Measurements from ENCODE around the gene ASCC1.
"Not testable (repeated sequence)": the region's sequence is repeated elsewhere in the genome, so short reads cannot be mapped to it uniquely, and the experiment has no call there.

Gene ASCC1

DNA sequence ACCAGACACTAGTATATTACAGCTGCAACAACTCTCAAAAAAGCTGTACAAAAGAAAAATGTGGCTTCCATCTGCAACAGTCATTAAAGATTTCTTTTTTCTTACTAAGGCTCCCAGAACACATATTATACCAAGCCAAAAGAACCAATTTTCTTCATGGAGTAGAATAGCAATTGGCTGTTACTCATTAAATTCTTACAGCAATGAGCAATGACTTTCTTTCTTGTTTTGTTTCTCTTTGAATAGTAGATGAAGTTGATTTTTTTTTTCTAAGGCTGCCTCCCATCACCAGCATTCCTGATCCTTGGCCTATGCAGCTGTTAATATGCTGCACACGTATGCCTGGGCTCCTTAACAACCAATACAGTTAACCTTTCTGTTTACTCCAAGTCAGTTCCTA, 91.1 kb downstream of the ASCC1 start:
- DNase-seq (ENCODE audit: low read depth), result peak; percentile 35

DNA sequence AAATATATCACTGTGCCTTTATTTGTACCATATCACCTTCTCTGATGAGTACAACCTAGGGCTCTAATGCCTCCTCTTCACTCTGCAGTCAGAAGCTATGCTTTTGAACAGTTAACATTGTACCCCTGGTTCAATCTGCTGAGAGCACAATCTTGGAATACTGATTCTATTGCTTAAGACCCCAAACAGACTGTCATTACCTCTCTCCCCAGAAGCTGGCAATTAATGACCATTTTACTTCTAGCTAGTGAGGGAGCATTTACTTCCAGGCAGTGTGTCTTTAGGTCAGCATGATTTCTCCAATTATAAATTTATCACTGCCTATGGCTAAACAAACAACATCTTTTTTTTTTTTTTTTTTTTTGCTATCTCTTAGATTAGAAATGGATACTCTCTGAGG, 91.7 kb downstream of the ASCC1 start:
- no peak for DNase-seq (ENCODE audit: low read depth)

DNA sequence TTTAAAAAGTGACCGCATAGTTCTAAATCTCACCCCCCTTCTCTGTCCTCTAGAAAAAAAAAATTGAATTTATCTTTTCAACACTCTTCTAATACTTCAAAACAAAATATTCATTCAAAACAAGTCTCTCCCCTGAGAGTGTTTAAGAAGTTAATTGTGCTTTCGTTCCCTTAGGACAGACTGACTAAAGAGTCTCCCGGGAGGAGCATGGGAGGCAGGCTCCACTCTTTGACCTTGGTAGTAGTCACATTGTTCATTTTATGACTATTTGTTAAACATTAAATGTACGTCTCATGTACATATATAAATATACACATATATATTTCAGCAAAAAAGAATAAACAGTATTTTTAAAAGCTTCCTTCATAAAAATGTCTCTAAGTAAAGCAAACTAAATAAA, 92.5 kb downstream of the ASCC1 start:
- no peak for DNase-seq (ENCODE audit: low read depth)

DNA sequence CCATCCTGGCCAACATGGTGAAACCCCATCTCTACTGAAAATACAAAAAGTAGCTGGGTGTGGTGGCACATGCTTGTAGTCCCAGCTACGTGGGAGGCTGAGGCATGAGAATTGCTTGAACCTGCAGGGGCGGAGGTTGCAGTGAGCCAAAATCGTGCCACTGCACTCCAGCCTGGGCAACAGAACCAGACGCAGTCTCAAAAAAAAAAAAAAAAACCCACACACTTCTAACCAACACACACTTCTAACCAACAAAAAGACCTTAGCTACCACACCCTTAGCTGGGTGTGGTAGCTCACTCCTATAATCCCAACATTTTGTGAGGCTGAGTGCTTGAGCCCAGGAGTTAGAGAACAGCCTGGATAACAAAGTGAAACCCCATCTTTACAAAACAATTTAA, 93.9 kb downstream of the ASCC1 start:
- DNase-seq (ENCODE audit: low read depth), result no peak

DNA sequence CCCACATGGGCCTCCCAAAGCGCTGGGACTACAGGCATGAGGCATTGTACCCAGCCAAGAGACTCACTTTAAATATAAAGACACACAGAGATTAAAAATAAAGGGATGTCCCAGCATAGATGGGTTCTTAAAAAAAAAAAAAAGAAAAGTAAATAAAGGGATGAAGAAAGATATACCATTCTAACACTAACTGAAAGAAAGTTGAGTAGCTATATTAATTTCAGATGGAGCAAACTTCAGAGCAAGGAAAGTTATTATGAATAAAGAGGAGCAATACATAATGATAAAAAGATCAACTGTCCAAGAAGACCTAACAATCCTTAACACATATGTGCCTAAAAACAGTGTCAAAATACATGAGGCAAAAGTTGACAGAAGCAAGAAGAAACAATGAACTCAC, 94.7 kb downstream of the ASCC1 start:
- DNase-seq (ENCODE audit: low read depth), result no peak

DNA sequence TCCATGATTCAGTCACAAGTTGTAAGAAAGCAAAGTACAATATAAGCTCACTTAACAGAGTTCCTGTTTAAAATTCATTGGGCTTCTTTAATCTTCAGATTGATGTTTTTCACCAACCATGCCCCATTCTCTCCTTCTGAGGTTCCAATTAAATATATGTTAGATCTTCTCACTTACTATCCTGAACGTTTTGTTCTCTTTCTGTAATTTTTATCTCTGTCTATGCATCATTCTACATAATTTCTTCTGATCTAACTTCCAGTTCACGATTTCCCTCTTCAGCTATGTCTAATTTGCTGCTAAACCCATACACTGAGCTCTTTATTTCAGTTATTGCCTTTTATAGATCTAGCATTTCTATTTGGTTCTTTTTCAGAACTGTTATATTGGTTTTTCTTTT, 99.7 kb downstream of the ASCC1 start:
- DNase-seq (ENCODE audit: low read depth), result no peak

DNA sequence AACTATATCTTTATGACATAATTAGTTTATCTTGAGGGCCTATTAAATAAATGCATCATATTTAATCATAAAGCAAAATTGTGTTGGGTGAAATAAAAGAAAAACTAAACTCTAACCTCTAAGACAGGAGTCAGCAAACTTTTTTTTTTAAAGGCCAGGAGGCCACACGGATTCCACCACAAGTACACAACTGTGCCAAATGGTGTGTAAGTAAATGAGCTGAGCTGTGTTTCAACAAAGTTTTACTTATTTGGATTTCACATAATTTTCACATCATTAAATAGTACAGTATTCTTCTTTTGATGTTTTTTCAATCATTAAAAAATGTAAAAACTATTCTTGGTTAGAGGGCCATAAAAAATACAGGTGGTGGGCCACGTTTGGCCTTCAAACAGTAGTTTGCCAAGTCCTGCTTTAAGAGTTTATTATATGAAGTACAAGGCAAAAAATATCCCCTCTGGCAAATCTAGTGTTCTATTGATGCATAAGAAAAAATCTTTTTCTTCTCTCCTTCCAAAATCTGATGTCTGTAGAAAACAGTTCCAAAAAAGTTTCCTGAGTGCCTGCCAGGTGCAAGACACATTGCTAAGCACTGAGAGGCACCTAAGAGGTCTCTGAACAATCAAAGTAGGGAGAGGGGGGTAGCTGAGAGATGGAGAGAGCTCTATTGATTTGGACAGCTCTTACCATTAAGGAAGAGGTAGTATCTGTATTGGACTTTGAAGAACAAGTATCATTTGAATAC, 101.2 kb downstream of the ASCC1 start:
- no peak for DNase-seq (ENCODE audit: low read depth)

DNA sequence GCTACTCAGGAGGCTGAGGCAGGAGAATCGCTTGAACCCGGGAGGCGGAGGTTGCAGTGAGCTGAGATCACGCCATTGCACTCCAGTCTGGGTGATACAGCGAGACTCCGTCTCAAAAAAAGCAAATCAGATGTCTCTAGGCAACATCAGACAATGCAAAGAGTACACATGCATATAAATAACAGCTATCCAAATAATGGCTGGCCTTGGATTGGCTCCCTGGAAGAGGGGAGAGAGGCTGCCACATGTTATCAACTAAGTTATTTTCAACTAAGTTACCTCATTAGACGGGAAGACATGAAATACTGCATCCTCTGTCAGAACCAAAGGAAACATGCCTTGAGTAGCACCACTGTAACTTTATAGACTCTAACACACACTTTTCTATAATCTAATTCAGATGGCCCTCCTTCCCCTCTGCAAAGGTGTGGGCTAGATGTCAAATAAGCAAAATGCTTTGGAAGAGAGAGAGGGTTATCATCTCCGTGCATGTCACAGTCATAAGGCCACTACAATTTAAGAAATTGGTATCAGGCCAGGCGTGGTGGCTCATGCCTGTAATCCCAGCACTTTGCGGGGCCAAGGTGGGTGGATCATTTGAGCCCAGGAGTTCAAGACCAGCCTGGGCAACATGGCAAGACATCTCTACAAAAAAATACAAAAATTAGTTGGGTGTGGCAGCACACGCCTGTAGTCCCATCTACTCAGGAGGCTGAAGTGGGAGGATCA, 105.2 kb downstream of the ASCC1 start:
- DNase-seq (ENCODE audit: low read depth), result no peak

DNA sequence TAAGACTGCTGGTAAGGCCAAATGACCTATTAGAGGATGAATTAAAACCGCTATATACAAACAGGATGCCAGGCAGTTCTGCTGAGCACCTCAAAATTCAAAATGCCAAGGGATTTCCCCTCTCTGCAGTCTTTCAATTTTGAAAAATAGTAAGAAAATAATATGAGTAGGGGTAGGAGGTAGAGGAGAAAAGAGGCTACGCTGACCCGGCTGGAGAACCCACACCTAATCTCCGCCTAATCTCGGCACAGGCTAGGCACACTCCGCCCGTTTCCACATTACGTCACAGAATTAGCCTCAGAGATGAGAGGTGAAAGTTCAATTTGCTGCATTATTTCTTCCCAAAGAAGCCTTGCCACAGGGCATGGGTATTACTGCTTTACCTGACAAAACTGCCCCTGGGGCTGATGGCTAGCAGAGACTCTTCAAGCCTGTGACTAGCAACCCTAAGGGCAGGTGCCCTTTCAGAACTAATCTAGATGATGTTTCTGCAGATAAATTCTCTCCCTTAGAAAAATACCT, 106.4 kb downstream of the ASCC1 start:
- DNase-seq (ENCODE audit: low read depth), result no peak

DNA sequence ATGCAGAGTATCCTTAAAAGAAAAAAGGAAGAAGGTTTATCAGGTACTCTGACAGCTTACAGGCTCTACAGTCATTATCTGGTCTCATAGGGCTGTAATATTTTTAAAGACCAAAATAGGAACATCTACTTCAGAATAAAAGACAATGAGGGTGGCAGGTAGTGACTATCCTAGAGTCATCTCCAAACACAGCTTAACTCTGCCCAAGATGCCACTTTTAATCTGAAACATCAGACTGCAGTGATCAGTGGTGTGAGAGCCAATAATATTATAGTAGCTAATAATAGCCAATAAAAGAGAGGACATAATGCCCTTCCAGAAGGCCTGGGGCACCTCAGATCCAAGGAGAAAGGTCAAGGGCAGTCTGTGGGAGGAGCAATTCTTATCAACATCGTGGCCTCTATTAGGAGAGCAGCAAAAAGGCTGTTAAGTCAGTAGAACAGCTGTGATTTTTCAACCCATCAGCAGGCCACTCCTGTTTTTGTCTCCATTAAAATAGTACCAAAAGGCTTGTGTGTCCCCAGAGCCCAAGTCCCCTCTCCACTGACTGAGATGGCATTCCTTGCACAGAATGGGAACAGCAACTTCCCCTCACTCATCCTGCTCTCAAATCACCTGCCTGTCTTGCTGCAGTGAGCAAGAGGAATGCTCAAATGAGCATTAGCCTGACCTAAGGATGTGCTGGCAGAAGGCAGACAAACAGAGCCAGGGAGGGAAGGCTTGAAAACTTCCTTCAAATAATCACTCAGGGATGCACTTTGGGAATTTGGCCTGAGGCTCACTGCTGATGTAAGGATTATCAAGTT, 107.0 kb downstream of the ASCC1 start:
- DNase-seq (ENCODE audit: low read depth), result no peak

DNA sequence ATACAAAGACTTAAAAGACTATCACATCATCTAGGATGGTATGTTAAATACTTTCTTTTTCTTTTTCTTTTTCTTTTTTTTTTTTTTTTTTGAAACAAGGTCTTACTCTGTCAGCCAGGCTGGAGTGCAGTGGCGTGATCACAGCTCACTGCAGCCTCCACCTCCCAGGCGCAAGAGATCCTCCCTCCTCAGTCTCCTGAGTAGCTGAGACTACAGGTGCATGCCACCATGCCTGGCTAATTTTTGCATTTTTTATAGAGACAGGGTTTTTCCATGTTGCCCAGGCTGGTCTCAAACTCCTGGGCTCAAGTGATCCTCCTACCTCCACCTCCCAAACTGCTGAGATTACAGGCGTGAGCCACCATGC, 108.1 kb downstream of the ASCC1 start:
- not testable (repeated sequence) for DNase-seq (ENCODE audit: low read depth)

DNA sequence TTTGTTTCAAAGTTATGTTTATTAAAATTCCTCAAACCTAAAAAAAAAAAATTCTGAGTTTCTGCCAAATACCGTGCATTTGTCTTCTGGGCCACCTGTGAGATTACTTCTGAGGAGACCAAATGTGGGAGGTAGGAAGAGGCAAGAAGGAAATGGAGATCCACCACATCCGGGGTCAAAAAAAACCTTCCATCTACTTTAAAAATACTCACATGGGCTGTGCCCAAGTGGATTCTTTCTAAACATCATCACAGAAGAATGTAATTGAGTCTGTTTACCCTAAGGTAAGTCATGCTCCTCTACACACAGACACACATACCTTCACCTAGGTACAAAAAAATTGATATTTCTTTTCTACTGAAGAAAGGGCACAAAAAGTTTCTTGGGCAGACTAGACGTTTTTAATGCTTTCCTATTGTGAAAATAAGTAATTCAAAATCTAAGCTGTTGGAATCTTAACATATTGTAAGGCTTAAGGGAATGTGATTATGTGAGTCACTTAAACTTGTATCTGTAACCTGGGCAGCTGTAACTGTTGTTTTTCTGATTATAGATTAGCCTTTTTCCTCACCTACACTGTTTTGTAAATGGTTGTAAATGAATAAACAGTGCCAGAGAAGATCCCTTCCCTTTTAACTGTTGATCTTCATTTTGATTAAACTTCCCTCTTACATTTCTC, 108.6 kb downstream of the ASCC1 start:
- DNase-seq (ENCODE audit: low read depth), result no peak

DNA sequence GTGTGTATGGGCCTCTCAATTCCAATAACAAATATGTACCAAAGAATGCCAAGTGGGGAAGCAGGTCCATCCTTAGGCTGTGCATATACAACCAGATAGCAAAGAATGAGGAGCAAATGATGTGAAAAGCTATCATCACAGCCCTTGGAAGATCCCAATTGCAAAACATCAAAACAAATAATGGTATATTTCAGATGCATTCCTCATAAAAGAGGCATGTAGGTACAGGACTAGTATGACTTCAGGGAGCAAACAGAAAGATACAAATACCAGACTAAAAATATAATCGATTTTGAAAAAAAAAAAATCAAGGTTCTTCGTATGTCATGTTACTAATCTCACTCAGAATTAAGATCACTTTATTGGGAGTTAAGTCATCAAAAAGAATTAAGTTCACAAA, 109.2 kb downstream of the ASCC1 start:
- DNase-seq (ENCODE audit: low read depth), result no peak

DNA sequence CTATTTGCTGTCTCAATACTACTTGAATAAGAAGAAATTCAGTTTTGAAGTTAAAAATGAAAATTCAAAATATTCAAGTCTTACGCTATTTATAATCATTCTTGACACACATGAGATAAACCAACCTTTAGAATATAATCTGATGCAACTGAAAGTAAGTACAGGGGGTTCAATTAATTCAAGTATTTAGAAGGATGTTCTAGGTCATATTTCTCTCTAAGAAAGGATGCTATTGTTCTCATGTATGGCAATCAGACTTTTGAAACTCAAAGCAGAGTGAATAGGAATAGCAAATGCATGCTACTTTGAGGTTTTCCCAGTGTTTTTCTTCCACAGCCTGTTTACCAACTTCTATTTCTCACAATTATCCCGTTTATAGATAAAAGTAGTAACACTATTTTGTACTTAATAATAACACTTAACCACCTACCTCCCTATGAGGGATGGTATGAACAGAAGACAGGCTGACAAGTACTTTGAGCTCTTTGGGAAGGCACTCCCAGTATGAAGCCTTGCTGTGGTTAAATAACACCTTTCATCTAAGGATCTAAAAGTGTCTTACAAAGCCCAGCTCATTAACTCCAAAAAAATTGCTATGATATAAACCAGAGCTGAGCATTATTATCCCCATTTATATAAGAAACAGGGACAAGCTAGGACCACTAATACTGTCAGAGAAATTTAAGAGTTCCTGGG, 109.8 kb downstream of the ASCC1 start:
- DNase-seq (ENCODE audit: low read depth), result no peak

DNA sequence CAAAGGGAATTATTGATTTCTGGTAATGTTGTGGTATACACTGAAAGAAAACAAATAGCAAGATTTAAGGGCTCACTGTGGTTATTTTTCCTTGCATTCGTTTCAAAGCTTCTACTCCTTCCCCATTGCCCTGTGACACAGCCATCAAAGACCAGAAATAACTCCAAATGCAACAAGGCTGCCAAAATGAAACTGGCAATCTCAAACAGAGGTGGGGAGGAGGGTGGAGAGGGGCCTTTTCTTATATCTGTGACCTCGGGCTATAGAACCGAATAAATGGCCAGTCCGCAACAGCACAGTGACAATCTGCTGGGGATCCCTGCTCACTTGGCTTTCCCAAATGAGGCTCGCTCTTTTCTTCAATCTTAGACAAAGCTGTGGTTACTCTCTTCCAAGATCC, 110.4 kb downstream of the ASCC1 start:
- DNase-seq (ENCODE audit: low read depth), result no peak

DNA sequence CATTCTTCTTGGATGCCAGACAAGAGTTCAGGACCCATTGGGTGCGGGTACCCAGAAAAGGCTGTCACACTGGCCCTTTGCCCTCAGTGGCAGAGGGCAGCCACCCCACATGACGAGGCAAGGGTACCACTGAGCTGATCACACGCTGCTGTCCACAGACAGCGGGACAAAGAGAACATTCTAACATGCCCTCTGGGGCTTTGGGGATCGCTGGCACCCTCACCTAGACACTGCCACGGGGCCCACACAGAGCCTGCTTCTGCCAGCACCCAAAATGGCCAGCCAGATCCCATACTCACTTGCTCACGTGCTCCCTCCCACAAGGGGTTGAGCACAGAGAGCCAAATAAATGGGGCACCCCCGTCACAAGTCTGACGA, 111.0 kb downstream of the ASCC1 start:
- no peak for DNase-seq (ENCODE audit: low read depth)

DNA sequence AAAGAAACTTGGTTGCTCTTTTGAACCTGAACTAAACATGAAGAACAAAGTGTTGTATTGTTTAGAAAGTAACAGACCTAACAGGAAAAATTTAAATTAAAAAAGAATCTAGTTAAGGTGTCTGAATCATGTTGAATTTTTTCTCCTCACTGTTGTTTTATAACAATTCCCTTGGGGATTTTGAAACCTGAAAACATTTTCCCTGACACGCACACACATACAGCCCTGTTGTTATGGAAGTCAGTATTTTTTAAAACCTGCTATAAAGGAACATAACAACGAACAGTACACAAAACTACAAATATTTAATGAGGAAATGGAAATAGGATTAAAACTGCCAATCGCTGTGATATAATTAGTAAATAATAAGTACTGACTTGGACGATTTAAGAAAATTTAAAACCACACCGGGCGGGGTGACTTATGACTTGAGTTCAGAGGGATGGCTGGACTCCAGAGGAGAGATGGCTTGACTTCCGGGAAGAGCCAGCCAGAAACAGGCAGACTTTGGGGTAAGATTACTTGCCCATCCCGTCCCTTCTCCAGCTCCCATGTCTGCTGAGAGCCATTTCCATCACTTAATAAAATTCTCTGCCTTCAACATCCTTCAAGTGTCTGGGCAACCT, 111.5 kb downstream of the ASCC1 start:
- peak; percentile 30 for DNase-seq (ENCODE audit: low read depth)

DNA sequence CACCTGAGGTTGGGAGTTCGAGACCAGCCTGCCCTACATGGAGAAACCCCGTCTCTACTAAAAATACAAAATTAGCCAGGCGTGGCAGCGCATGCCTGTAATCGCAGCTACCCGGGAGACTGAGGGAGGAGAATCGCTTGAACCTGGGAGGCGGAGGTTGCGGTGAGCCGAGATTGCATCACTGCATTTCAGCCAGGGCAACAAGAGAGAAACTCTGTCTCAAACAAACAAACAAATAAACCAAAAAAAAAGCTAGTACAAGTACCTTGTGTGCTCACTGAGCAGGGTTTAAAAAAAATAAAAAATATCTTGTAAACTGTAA, 116.5 kb downstream of the ASCC1 start:
- DNase-seq (ENCODE audit: low read depth), result no peak

DNA sequence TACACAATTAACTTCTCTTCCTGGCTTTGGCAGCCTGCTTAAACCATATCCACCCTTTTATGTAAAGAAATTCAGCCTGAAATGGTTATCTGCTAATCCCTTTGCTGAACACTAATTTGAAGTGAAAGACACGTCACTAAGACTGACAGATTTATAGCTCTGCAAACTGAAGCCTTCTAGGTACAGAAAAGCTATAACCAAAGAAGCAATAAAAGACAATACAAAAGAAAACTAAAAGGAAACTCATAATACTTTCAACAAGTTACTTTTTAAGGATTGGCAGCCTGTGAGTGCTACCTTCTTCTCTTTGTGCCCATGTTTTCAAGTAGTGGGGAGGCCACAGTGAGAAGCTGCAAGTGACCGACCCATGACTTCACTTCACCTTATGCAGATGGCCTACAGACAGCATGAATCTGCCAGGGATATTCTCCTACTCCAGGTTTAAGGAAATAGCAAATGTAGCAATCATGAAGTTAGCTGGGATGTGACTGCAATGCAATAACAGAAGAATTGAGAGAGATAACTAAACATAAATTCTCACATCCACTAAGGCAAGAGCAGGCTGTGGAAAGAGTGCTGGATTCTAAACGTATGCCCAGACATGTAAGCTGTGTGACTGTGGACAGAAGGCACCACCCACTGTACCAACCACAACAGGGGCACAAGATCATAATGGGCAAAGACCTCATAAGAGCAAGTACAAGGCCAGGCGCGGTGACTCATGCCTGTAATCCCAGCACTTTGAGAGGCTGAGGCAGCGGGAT, 117.1 kb downstream of the ASCC1 start:
- no peak for DNase-seq (ENCODE audit: low read depth)

DNA sequence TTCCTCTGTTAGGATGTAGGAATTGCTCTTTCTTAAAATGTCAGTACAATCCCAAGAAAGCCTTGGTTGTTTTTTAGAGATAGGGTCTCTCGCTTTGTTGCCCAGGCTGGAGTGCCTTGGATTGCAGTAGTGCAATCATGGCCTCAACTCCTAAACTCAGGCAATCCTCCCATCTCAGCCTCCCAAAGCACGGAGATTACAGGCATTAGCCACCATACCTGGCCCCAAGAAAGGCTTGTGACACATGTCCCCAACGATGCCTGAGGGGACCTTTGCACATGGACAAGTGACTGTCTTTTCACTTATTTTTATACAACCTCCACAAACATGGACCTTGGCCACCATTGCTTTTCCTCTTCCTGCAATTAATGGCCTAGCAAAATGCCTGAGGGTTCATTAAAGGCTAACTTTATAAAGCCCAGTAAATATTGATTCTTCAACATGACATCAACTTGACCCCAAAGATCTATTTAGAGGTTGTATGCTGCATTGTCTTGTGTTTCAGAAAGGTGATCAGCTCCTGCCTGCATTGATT, 117.7 kb downstream of the ASCC1 start:
- no peak for DNase-seq (ENCODE audit: low read depth)
